ENCODE data around the gene PCSK5.

- TF ChIP-seq POLR2A (IDR thresholded peaks at IDR 0.05; ENCODE audit: low read length) (no peak), GATA1 (IDR thresholded peaks at IDR 0.05; ENCODE audit: low read depth, low read length) (no peak)
These were observed 134.8 kb downstream of the PCSK5 start for GRCh38 chr9:76025286-76025685.
